HepG2 (cell line): ENCODE data around the gene P2RY8. TPM values are rescaled to one million over a fixed set of nuclear protein-coding genes. Genes with fewer than 3 reads are reported as not detected.

Source experiments
- ATAC-seq: fragments of 200-7000 bp; cut with Tn5 transposase; 3 replicates; pipeline ENCODE4 v1.9.1; 2020; ENCODE audit warnings: mild to moderate bottlenecking, moderate library complexity
- BruUV-seq: library from RNA; stranded (reverse); fragments of 400-500 nt; replicated peaks from 2 replicates; lab custom pipeline; 2021; lab: Mats Ljungman, UMichigan
- CTCF ChIA-PET: fragments of 300-600 bp; formaldehyde crosslinking; extraction: SDS; loops from one replicate; lab custom pipeline; 2021; ENCODE audit warnings: low total read pairs, inconsistent platforms, low intra/inter-chr PET ratio; lab: Yijun Ruan, JAX
- POLR2A ChIA-PET: fragments of 350-600 bp; sonication (Branson Sonifier 250); formaldehyde crosslinking; loops from one replicate; lab custom pipeline; 2020; ENCODE audit warnings: antibody characterized with exemption, inconsistent platforms; lab: Yijun Ruan, JAX
- DNase-seq: peaks from one replicate; pipeline ENCODE4 v3.0.0-alpha.2; 2015; ENCODE audit warnings: low spot score
- FAIRE-seq: peaks from 3 replicates; lab custom pipeline; 2011; peaks lifted over from hg19 to GRCh38; lab: Jason Lieb, UNC
- H2AFZ ChIP-seq: one replicate; pipeline ENCODE4 v1.6.1; 2011; ENCODE audit warnings: low read length, inconsistent platforms
- H3K27ac ChIP-seq: fragments of 300-600 bp; 3 replicates; pipeline ENCODE4 v1.8.0; 2011; ENCODE audit warnings: mixed run types, mild to moderate bottlenecking, mixed read lengths, low read length, inconsistent platforms; ENCODE audit not compliant: insufficient read depth; ENCODE audit errors: extremely low read length
- H3K27me3 ChIP-seq, 2 experiments: fragments of 200-600 bp in 1 of 2; 2 replicates in 1 of 2; 3 replicates in 1 of 2; pipeline versions ENCODE4 v1.6.0 to v1.8.0; 2011; ENCODE audit warnings: low read length in 2 of 2, mild to moderate bottlenecking in 2 of 2, moderate library complexity in 2 of 2, inconsistent platforms in 1 of 2; ENCODE audit not compliant: insufficient read depth in 2 of 2, control insufficient read depth in 1 of 2
- H3K36me3 ChIP-seq, 2 experiments: fragments of 200-600 bp in 1 of 2; replicated peaks in 1 of 2; 2 replicates in 1 of 2; 3 replicates in 1 of 2; pipeline versions ENCODE4 v1.5.1 to v1.8.0; 2011; ENCODE audit warnings: low read length in 2 of 2, inconsistent platforms in 1 of 2; ENCODE audit not compliant: insufficient read depth in 2 of 2, control insufficient read depth in 1 of 2
- H3K4me1 ChIP-seq: 2 replicates; pipeline ENCODE4 v1.5.1; 2012; ENCODE audit warnings: low read length, inconsistent platforms; ENCODE audit not compliant: insufficient read depth
- H3K4me2 ChIP-seq: 2 replicates; pipeline ENCODE4 v1.6.0; 2011; ENCODE audit warnings: low read depth, low read length, inconsistent platforms
- H3K4me3 ChIP-seq, 3 experiments: fragments of 200-600 bp in 1 of 3; sonication (generic), shearing (Covaris generic) in 1 of 3; replicated peaks in 1 of 3; 2 replicates each; pipeline ENCODE4 v1.5.1; 2011 to 2016; ENCODE audit warnings: low read length in 3 of 3, inconsistent platforms in 2 of 3, low read depth in 2 of 3, mild to moderate bottlenecking in 2 of 3, control low read depth in 1 of 3, mixed read lengths in 1 of 3; ENCODE audit not compliant: insufficient read depth in 1 of 3
- H3K79me2 ChIP-seq: one replicate; pipeline ENCODE4 v1.6.1; 2011; ENCODE audit warnings: low read length, inconsistent platforms; ENCODE audit not compliant: insufficient read depth
- H3K9ac ChIP-seq: 2 replicates; pipeline ENCODE4 v1.6.0; 2011; ENCODE audit warnings: mild to moderate bottlenecking, low read depth, low read length, inconsistent platforms; ENCODE audit not compliant: insufficient read depth
- H3K9me3 ChIP-seq: 2 replicates; pipeline ENCODE4 v1.5.1; 2012; ENCODE audit warnings: mild to moderate bottlenecking, low read length
- H4K20me1 ChIP-seq: 2 replicates; pipeline ENCODE4 v1.6.0; 2011; ENCODE audit warnings: inconsistent platforms, mild to moderate bottlenecking, low read length, moderate library complexity; ENCODE audit not compliant: insufficient read depth
- BCL6 ChIP-seq: IDR thresholded peaks from 2 replicates; pipeline ENCODE4 v1.6.1; 2016; ENCODE audit warnings: missing genetic modification reagents, missing compliant biosample characterization
- ETV6 ChIP-seq: sonication (generic); formaldehyde crosslinking; conservative IDR thresholded peaks from 2 replicates; pipeline ENCODE4 v1.4.0; 2020; ENCODE audit warnings: missing genetic modification reagents
- KAT8 ChIP-seq: IDR thresholded peaks from 2 replicates; pipeline ENCODE4 v1.6.1; 2016; ENCODE audit warnings: missing genetic modification reagents, missing compliant biosample characterization
- NCOR1 ChIP-seq: fragments of 200-600 bp; sonication (generic); IDR thresholded peaks from 2 replicates; pipeline ENCODE4 v1.7.0; 2017; ENCODE audit warnings: antibody characterized with exemption, low read length, borderline replicate concordance
- RBFOX2 ChIP-seq: fragments of 200-400 bp; formaldehyde crosslinking; IDR thresholded peaks from 2 replicates; pipeline ENCODE4 v1.6.1; 2017; ENCODE audit warnings: low read depth, mild to moderate bottlenecking, low read length
- RFX3 ChIP-seq: IDR thresholded peaks from 2 replicates; pipeline ENCODE4 v1.6.1; 2016; ENCODE audit warnings: missing biosample characterization, missing genetic modification reagents
- SATB2 ChIP-seq: sonication (generic); formaldehyde crosslinking; IDR thresholded peaks from 2 replicates; pipeline ENCODE4 v1.5.0; 2020; ENCODE audit warnings: missing genetic modification reagents
- ZBTB42 ChIP-seq: sonication (generic); formaldehyde crosslinking; IDR thresholded peaks from 2 replicates; pipeline ENCODE4 v1.5.0; 2020; ENCODE audit warnings: mild to moderate bottlenecking, missing genetic modification reagents
- ZBTB7B ChIP-seq: sonication (generic); formaldehyde crosslinking; IDR thresholded peaks from 2 replicates; pipeline ENCODE4 v1.4.0; 2020; ENCODE audit warnings: missing genetic modification reagents
- ZFP41 ChIP-seq: sonication (generic); formaldehyde crosslinking; IDR thresholded peaks from 2 replicates; pipeline ENCODE4 v1.4.0; 2020; ENCODE audit warnings: mild to moderate bottlenecking, missing genetic modification reagents, borderline replicate concordance
- ZNF343 ChIP-seq: sonication (generic); formaldehyde crosslinking; IDR thresholded peaks from 2 replicates; pipeline ENCODE4 v1.4.0; 2020; ENCODE audit warnings: mild to moderate bottlenecking, missing genetic modification reagents
- ZNF589 ChIP-seq: sonication (generic); formaldehyde crosslinking; conservative IDR thresholded peaks from 2 replicates; pipeline ENCODE4 v1.8.0; 2022; ENCODE audit warnings: mild to moderate bottlenecking, moderate library complexity, missing genetic modification reagents
- ZNF629 ChIP-seq: sonication (generic); formaldehyde crosslinking; conservative IDR thresholded peaks from 2 replicates; pipeline ENCODE4 v1.5.0; 2020; ENCODE audit warnings: missing genetic modification reagents
- ZNF746 ChIP-seq: sonication (generic); formaldehyde crosslinking; IDR thresholded peaks from 2 replicates; pipeline ENCODE4 v1.8.0; 2022; ENCODE audit warnings: mild to moderate bottlenecking, missing genetic modification reagents
- ZNF777 ChIP-seq: sonication (generic); formaldehyde crosslinking; IDR thresholded peaks from 2 replicates; pipeline ENCODE4 v1.4.0; 2020; ENCODE audit warnings: missing genetic modification reagents
- WGBS: methylation state at CpG from one replicate; pipeline ENCODE4 v1.1.6; 2017; ENCODE audit warnings: low lambda C conversion rate; 5-methylcytosine and 5-hydroxymethylcytosine counted together
- in situ Hi-C: cut with HindIII; loops from 2 replicates; pipeline ENCODE4 v1.10.0; 2017; ENCODE audit warnings: low pct_unique_long_range_greater_than_20kb; ENCODE audit not compliant: extremely low pct_ligation_motif_present
- intact Hi-C: fragments of 100-400 bp; cut with micrococcal nuclease; formaldehyde crosslinking; loops from one replicate; pipeline ENCODE4 v1.10.0; 2022; ENCODE audit not compliant: unreplicated experiment
- polyA plus RNA-seq, 8 experiments: library from polyadenylated mRNA; depleted of rRNA in 3 of 8; stranded (reverse) in 7 of 8; unstranded in 1 of 8; fragments of >200 nt; fragmentation: Illumina TruSeq in 4 of 8; extraction: Trizol in 4 of 8; gene quantifications; 2 replicates each; pipeline versions ENCODE4 v1.2.1 to v1.2.3, GENCODE V29; 2011 to 2016; ENCODE audit warnings: low read depth in 4 of 8, missing spikeins in 1 of 8, mixed read lengths in 1 of 8; ENCODE audit not compliant: insufficient read depth in 1 of 8
- total RNA-seq, 5 experiments: library from RNA; depleted of rRNA; stranded (reverse); fragments of >200 nt; fragmentation: Illumina TruSeq; extraction: Trizol; gene quantifications; 2 replicates each; pipeline ENCODE4 v1.2.3, GENCODE V29; 2016; ENCODE audit warnings: low read depth in 1 of 5
- TF ChIP-seq, protein P1 (sequence below): sonication (generic); formaldehyde crosslinking; IDR thresholded peaks from 2 replicates; pipeline ENCODE4 v1.4.0; 2020; ENCODE audit warnings: mild to moderate bottlenecking, low read depth, missing genetic modification reagents
- TF ChIP-seq, protein P2 (sequence below): sonication (generic); formaldehyde crosslinking; conservative IDR thresholded peaks from 2 replicates; pipeline ENCODE4 v1.8.0; 2022; ENCODE audit warnings: mild to moderate bottlenecking, moderate library complexity, missing genetic modification reagents

Gene P2RY8
- total and polyA plus RNA-seq, 2 of the 13 experiments (the other 11 are each of a cell fraction or from before 2014, with no cell fraction given): 1.0 to 1.3 TPM

DNA sequence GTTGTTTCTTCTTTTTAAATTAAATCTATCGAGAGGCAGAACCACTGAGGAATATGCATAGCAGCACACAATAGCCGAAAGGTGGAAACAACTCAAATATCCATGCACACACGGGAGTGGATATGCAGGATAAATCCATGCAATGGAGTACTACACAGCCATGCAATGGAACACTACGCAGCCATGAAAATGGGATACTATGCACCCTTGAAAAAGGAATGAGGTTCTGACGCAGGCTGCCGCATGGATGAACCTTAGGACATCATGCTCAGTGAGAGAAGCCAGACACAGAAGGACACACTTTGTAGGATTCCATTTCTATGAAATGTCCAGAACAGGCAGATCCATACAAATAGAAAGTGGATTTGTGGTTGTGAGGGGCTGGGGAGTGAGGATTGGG lies 18.4 kb upstream of the P2RY8 start:
- no peak overlapping the region for H3K4me2 ChIP-seq
- ATAC-seq (no peak), DNase-seq (no peak), FAIRE-seq (no peak)
- POLR2A ChIA-PET: no interaction called here
- no TSS peak for BruUV-seq
- H3K4me3 ChIP-seq: no peak overlapping the region
- TF ChIP-seq NCOR1: peak; percentile 57; the same call in 1 of the 2 replicates
- TF ChIP-seq RFX3: no peak
- in situ Hi-C loops: no loop called here
- no peaks in the 10 kb centered on the region; a peak in 1 of 5 replicates for H3K27me3 ChIP-seq
- 55% methylated on average over 6 of the region's 6 CpGs for WGBS
- intact Hi-C loops: no loop called here
- no peaks in the 10 kb centered on the region for H3K4me1 ChIP-seq
- H3K27ac ChIP-seq: no peak overlapping the region
- no peak overlapping the region for H2AFZ ChIP-seq
- no peaks in the 10 kb centered on the region for H3K36me3 ChIP-seq
- no peaks in the 10 kb centered on the region for H3K9me3 ChIP-seq
- no peaks in the 10 kb centered on the region for H3K79me2 ChIP-seq
- no peaks in the 10 kb centered on the region for H4K20me1 ChIP-seq
- CTCF ChIA-PET: no interaction called here
- H3K9ac ChIP-seq: no peak overlapping the region

DNA sequence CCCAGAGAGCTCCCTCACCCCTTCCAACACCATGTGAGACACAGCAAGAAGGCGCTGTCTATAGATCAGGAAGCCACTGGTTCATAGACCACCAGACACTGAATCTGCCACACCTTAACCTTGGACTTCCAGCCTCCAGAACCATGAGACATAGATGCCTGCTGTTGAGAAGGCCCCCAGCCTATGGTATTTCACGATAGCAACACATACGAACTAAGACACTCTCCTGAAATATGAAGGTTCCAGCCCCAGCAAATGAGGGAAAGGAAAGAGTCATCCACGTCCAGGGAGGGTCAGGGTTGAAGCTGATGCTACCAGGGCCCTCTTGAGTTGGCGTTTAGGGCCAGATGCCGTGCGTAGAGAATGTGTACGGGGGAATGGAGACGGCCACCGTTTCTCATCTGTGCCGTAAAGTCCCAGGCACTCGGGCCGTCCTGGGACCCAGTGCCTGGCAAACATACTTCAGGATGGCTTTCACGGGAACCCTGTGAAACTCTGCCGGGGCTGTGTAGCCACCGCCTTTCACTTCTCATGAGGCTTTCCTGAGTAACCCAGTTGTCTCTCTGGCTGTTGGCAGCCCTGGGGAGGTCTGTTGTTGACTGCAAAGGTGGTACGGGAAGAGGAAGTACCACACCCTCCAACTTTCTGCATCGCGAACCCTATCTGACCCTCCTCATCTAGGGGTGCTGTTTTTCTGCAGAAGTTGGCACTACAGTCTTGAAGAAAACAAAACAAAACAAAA lies 17.7 kb upstream of the P2RY8 start:
- H3K4me2 ChIP-seq: no peak overlapping the region
- no peaks in the 10 kb centered on the region; a peak in 1 of 5 replicates for H3K27me3 ChIP-seq
- CTCF ChIA-PET: no interaction called here
- H2AFZ ChIP-seq: no peak overlapping the region
- ATAC-seq (no peak), DNase-seq (no peak), FAIRE-seq (no peak)
- H4K20me1 ChIP-seq: no peaks in the 10 kb centered on the region
- in situ Hi-C loops (no loop called here), intact Hi-C loops (no loop called here)
- no peak overlapping the region for H3K27ac ChIP-seq
- H3K4me3 ChIP-seq: no peak overlapping the region
- 43% methylated on average over 15 of the region's 19 CpGs for WGBS
- no peaks in the 10 kb centered on the region for H3K36me3 ChIP-seq
- no peak overlapping the region for H3K9ac ChIP-seq
- no TSS peak for BruUV-seq
- no peaks in the 10 kb centered on the region for H3K4me1 ChIP-seq
- H3K9me3 ChIP-seq: no peaks in the 10 kb centered on the region
- no peaks in the 10 kb centered on the region for H3K79me2 ChIP-seq
- POLR2A ChIA-PET: no interaction called here
- no peak for TF ChIP-seq ETV6
- TF ChIP-seq ZBTB7B (CRISPR knock-in tag): no peak
- no peak for TF ChIP-seq BCL6 (CRISPR knock-in tag)
- TF ChIP-seq KAT8 (CRISPR knock-in tag): no peak
- TF ChIP-seq RBFOX2: no peak
- no peak for TF ChIP-seq ZNF746 (CRISPR knock-in tag)
- no peak for TF ChIP-seq SATB2 (CRISPR knock-in tag)
- TF ChIP-seq, protein P1, sequence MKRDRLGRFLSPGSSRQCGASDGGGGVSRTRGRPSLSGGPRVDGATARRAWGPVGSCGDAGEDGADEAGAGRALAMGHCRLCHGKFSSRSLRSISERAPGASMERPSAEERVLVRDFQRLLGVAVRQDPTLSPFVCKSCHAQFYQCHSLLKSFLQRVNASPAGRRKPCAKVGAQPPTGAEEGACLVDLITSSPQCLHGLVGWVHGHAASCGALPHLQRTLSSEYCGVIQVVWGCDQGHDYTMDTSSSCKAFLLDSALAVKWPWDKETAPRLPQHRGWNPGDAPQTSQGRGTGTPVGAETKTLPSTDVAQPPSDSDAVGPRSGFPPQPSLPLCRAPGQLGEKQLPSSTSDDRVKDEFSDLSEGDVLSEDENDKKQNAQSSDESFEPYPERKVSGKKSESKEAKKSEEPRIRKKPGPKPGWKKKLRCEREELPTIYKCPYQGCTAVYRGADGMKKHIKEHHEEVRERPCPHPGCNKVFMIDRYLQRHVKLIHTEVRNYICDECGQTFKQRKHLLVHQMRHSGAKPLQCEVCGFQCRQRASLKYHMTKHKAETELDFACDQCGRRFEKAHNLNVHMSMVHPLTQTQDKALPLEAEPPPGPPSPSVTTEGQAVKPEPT (CRISPR knock-in tag): no peak
- TF ChIP-seq ZNF343: no peak
- no peak for TF ChIP-seq ZNF629
- no peak for TF ChIP-seq ZFP41 (CRISPR knock-in tag)
- TF ChIP-seq ZNF589 (CRISPR knock-in tag): no peak
- TF ChIP-seq ZBTB42 (CRISPR knock-in tag): no peak
- TF ChIP-seq ZNF777 (CRISPR knock-in tag): no peak
- TF ChIP-seq, protein P2, sequence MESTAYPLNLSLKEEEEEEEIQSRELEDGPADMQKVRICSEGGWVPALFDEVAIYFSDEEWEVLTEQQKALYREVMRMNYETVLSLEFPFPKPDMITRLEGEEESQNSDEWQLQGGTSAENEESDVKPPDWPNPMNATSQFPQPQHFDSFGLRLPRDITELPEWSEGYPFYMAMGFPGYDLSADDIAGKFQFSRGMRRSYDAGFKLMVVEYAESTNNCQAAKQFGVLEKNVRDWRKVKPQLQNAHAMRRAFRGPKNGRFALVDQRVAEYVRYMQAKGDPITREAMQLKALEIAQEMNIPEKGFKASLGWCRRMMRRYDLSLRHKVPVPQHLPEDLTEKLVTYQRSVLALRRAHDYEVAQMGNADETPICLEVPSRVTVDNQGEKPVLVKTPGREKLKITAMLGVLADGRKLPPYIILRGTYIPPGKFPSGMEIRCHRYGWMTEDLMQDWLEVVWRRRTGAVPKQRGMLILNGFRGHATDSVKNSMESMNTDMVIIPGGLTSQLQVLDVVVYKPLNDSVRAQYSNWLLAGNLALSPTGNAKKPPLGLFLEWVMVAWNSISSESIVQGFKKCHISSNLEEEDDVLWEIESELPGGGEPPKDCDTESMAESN (CRISPR knock-in tag): no peak
